H9 (cell line): ENCODE results near the gene CHID1. TPM values are rescaled to one million over a fixed set of nuclear protein-coding genes. Genes with fewer than 3 reads are reported as not detected.

Experiments used
- DNase-seq: peaks from one replicate; pipeline ENCODE4 v3.0.0-alpha.2; 2017
- H2AFZ ChIP-seq: one replicate; pipeline ENCODE4 v1.6.1; 2013; ENCODE audit warnings: mild to moderate bottlenecking, low read length, control low read depth, moderate library complexity
- H2AK5ac ChIP-seq: 2 replicates; pipeline ENCODE4 v1.6.1; 2013; ENCODE audit warnings: low read length, control low read depth, mixed read lengths; ENCODE audit not compliant: insufficient read length
- H2BK120ac ChIP-seq: one replicate; pipeline ENCODE4 v1.6.1; 2013; ENCODE audit warnings: low read depth, mild to moderate bottlenecking, low read length, control low read depth, inconsistent platforms; ENCODE audit not compliant: poor library complexity, severe bottlenecking
- H2BK12ac ChIP-seq: 2 replicates; pipeline ENCODE4 v1.6.1; 2013; ENCODE audit warnings: low read length, control low read depth, mixed read lengths, low read depth; ENCODE audit not compliant: insufficient read length
- H2BK15ac ChIP-seq: 2 replicates; pipeline ENCODE4 v1.6.1; 2013; ENCODE audit warnings: low read depth, low read length, control low read depth
- H2BK20ac ChIP-seq: one replicate; pipeline ENCODE4 v1.6.1; 2013; ENCODE audit warnings: low read depth, mild to moderate bottlenecking, low read length, control low read depth, inconsistent platforms; ENCODE audit not compliant: poor library complexity, severe bottlenecking
- H2BK5ac ChIP-seq: 2 replicates; pipeline ENCODE4 v1.6.1; 2013; ENCODE audit warnings: low read length, control low read depth, mixed read lengths; ENCODE audit not compliant: insufficient read length
- H3K14ac ChIP-seq: 2 replicates; pipeline ENCODE4 v1.6.1; 2013; ENCODE audit warnings: low read length, control low read depth; ENCODE audit not compliant: insufficient read depth
- H3K18ac ChIP-seq: 2 replicates; pipeline ENCODE4 v1.6.1; 2013; ENCODE audit warnings: low read depth, mild to moderate bottlenecking, mixed read lengths, low read length, control low read depth; ENCODE audit not compliant: insufficient read length
- H3K23ac ChIP-seq: 2 replicates; pipeline ENCODE4 v1.6.1; 2013; ENCODE audit warnings: low read length, control low read depth, mixed read lengths, low read depth; ENCODE audit not compliant: insufficient read length
- H3K23me2 ChIP-seq: 2 replicates; pipeline ENCODE4 v1.6.1; 2013; ENCODE audit warnings: low read depth, mild to moderate bottlenecking, mixed read lengths, low read length, control low read depth; ENCODE audit not compliant: insufficient read length, poor library complexity, severe bottlenecking
- H3K27ac ChIP-seq: 2 replicates; pipeline ENCODE4 v1.5.1; 2013; ENCODE audit warnings: low read length, control low read depth, mixed read lengths, low read depth; ENCODE audit not compliant: insufficient read length
- H3K27me3 ChIP-seq: 2 replicates; pipeline ENCODE4 v1.6.1; 2013; ENCODE audit warnings: low read length, control low read depth, inconsistent platforms; ENCODE audit not compliant: insufficient read depth
- H3K4ac ChIP-seq: 2 replicates; pipeline ENCODE4 v1.6.1; 2013; ENCODE audit warnings: low read depth, mild to moderate bottlenecking, control low read depth, inconsistent platforms, low read length, moderate library complexity
- H3K4me1 ChIP-seq: 2 replicates; pipeline ENCODE4 v1.6.1; 2013; ENCODE audit warnings: low read length, control low read depth, inconsistent platforms; ENCODE audit not compliant: insufficient read depth
- H3K4me2 ChIP-seq: 2 replicates; pipeline ENCODE4 v1.6.1; 2013; ENCODE audit warnings: low read length, control low read depth, mixed read lengths; ENCODE audit not compliant: insufficient read length, insufficient read depth
- H3K56ac ChIP-seq: 2 replicates; pipeline ENCODE4 v1.6.1; 2013; ENCODE audit warnings: low read depth, mild to moderate bottlenecking, mixed read lengths, low read length, control low read depth; ENCODE audit not compliant: insufficient read length
- H3K79me1 ChIP-seq: 2 replicates; pipeline ENCODE4 v1.6.1; 2013; ENCODE audit warnings: low read depth, mild to moderate bottlenecking, moderate library complexity, low read length, control low read depth, inconsistent platforms; ENCODE audit not compliant: insufficient read depth, poor library complexity, severe bottlenecking
- H3K79me2 ChIP-seq: 2 replicates; pipeline ENCODE4 v1.6.1; 2013; ENCODE audit warnings: low read length, control low read depth, inconsistent platforms; ENCODE audit not compliant: insufficient read depth
- H3K9ac ChIP-seq: 2 replicates; pipeline ENCODE4 v1.6.1; 2013; ENCODE audit warnings: low read length, control low read depth, mixed read lengths; ENCODE audit not compliant: insufficient read length; ENCODE audit errors: extremely low read depth
- H3K9me3 ChIP-seq: one replicate; pipeline ENCODE4 v1.6.1; 2013; ENCODE audit warnings: low read depth, low read length, inconsistent platforms; ENCODE audit not compliant: control insufficient read depth
- H3T11ph ChIP-seq: one replicate; pipeline ENCODE4 v1.6.1; 2013; ENCODE audit warnings: mild to moderate bottlenecking, low read length, control low read depth, inconsistent platforms
- H4K20me1 ChIP-seq: one replicate; pipeline ENCODE4 v1.6.1; 2013; ENCODE audit not compliant: control insufficient read depth, insufficient read length, insufficient read depth
- H4K5ac ChIP-seq: 2 replicates; pipeline ENCODE4 v1.6.1; 2013; ENCODE audit warnings: low read depth, mild to moderate bottlenecking, mixed read lengths, low read length, control low read depth; ENCODE audit not compliant: insufficient read length
- H4K8ac ChIP-seq: replicated peaks from 2 replicates; pipeline ENCODE4 v1.6.1; 2013; ENCODE audit warnings: low read length, control low read depth, mixed read lengths, low read depth; ENCODE audit not compliant: insufficient read length
- H4K91ac ChIP-seq: 2 replicates; pipeline ENCODE4 v1.6.1; 2013; ENCODE audit warnings: low read depth, mild to moderate bottlenecking, moderate library complexity, mixed read lengths, low read length, control low read depth; ENCODE audit not compliant: insufficient read length
- H3K27ac Mint-ChIP-seq, 3 experiments: 2 replicates in 2 of 3; 3 replicates in 1 of 3; pipeline ENCODE4 v1.8.0; 2020 to 2021; ENCODE audit warnings: mixed read lengths in 3 of 3, mild to moderate bottlenecking in 1 of 3, moderate library complexity in 1 of 3
- H3K27me3 Mint-ChIP-seq: 2 replicates; pipeline ENCODE4 v1.8.0; 2021; ENCODE audit warnings: low read depth, mild to moderate bottlenecking, moderate library complexity, mixed read lengths
- H3K36me3 Mint-ChIP-seq, 3 experiments: 2 replicates in 2 of 3; 3 replicates in 1 of 3; pipeline ENCODE4 v1.8.0; 2020 to 2021; ENCODE audit warnings: low read depth in 3 of 3, mixed read lengths in 3 of 3; ENCODE audit not compliant: insufficient read depth in 1 of 3
- H3K4me1 Mint-ChIP-seq, 2 experiments: 2 replicates each; pipeline ENCODE4 v1.8.0; 2020; ENCODE audit warnings: mixed read lengths in 2 of 2
- H3K4me3 Mint-ChIP-seq, 2 experiments: 2 replicates in 1 of 2; 3 replicates in 1 of 2; pipeline ENCODE4 v1.8.0; 2020 to 2021; ENCODE audit warnings: mild to moderate bottlenecking in 2 of 2, mixed read lengths in 2 of 2, moderate library complexity in 1 of 2
- H3K9me3 Mint-ChIP-seq, 2 experiments: 2 replicates in 1 of 2; 3 replicates in 1 of 2; pipeline ENCODE4 v1.8.0; 2020; ENCODE audit warnings: mild to moderate bottlenecking in 2 of 2, mixed read lengths in 2 of 2, moderate library complexity in 1 of 2
- CTCF ChIP-seq: fragments of 200-600 bp; sonication (generic); conservative IDR thresholded peaks from 3 replicates; pipeline ENCODE4 v1.8.0; 2021; ENCODE audit warnings: antibody characterized with exemption, mild to moderate bottlenecking
- WGBS: extraction: QIAGEN DNeasy Blood & Tissue Kit; methylation state at CpG from one replicate; pipeline ENCODE4 v1.1.7; 2013; ENCODE audit warnings: missing lambda C conversion rate, low lambda C conversion rate, mixed read lengths; ENCODE audit not compliant: insufficient read length; ENCODE audit errors: extremely low coverage; 5-methylcytosine and 5-hydroxymethylcytosine counted together
- total RNA-seq: library from RNA; stranded (reverse); gene quantifications from 2 replicates; pipeline ENCODE4 v1.2.1, GENCODE V29; 2021

The CHID1 gene
- total RNA-seq, 1 experiment from 2014 or later, result 89.4 TPM

GRCh38 chr11:959608-960007 lies 49.0 kb upstream of the CHID1 start:
- Histone ChIP-seq H3K14ac (no peak overlapping the region), H4K20me1 (no peaks in the 10 kb centered on the region), H3K79me1 (peaks cover 3% of the 10 kb centered on the region), H3K79me2 (peaks cover 5% of the 10 kb centered on the region; the same call in 1 of the 2 replicates), H3K4ac (no peak overlapping the region), H3K4me2 (no peak overlapping the region), H3K27me3 (no peaks in the 10 kb centered on the region), H3K4me1 (peaks cover 4% of the 10 kb centered on the region; the same call in 1 of the 2 replicates), H4K5ac (no peak overlapping the region), H3T11ph (no peak overlapping the region), H2AFZ (no peak overlapping the region), H2AK5ac (no peak overlapping the region), H2BK15ac (no peak overlapping the region), H3K9ac (no peak overlapping the region), H3K56ac (no peak overlapping the region), H3K23ac (no peak overlapping the region), H4K91ac (no peak overlapping the region), H4K8ac (no peak overlapping the region), H2BK120ac (no peak overlapping the region), H3K27ac (no peak overlapping the region), H2BK20ac (no peak overlapping the region), H3K9me3 (no peaks in the 10 kb centered on the region), H2BK12ac (no peak overlapping the region), H3K18ac (no peak overlapping the region), H2BK5ac (no peak overlapping the region), H3K23me2 (no peaks in the 10 kb centered on the region)
- H3K36me3 Mint-ChIP-seq, result peaks cover 26 to 41% (median 40%) of the 10 kb centered on the region in 3 experiments
- H3K27me3 Mint-ChIP-seq, result no peaks in the 10 kb centered on the region
- H3K4me1 Mint-ChIP-seq, result peaks cover 26 to 31% of the 10 kb centered on the region in 2 experiments
- no peak for DNase-seq
- peaks cover 9 to 11% of the 10 kb centered on the region in 2 experiments; a peak in 3 of 5 replicates for H3K9me3 Mint-ChIP-seq
- peak overlapping the region in 1 of 3 experiments; percentile 50; a peak in 1 of 7 replicates for H3K27ac Mint-ChIP-seq
- no peak overlapping the region for H3K4me3 Mint-ChIP-seq
- TF ChIP-seq CTCF, result no peak
- WGBS, result no CpG with 5 or more reads among the region's 10 CpGs
